K562 (cell line): ENCODE data around the gene MRPS26.

Source experiments
- CHD4 ChIP-seq: fragments of 200-600 bp; sonication (generic); IDR thresholded peaks from 3 replicates; pipeline ENCODE4 v1.6.1; 2012; ENCODE audit warnings: low read depth, mild to moderate bottlenecking, mixed read lengths, low read length, inconsistent platforms; ENCODE audit not compliant: insufficient read depth, insufficient replicate concordance, poor library complexity, severe bottlenecking
- CREB1 ChIP-seq, 2 experiments: sonication (generic) in 1 of 2; formaldehyde crosslinking in 1 of 2; IDR thresholded peaks; 2 replicates each; pipeline versions ENCODE4 v1.6.1 to v1.8.0; 2012 to 2022; ENCODE audit warnings: inconsistent platforms in 1 of 2, mild to moderate bottlenecking in 1 of 2, missing genetic modification reagents in 1 of 2, moderate library complexity in 1 of 2
- MAZ ChIP-seq, 2 experiments: fragments of 450-650 bp in 1 of 2; sonication (generic) in 1 of 2; formaldehyde crosslinking; IDR thresholded peaks in 1 of 2; conservative IDR thresholded peaks in 1 of 2; 2 replicates each; pipeline versions ENCODE4 v1.4.0 to v1.5.0; 2020; ENCODE audit warnings: mild to moderate bottlenecking in 1 of 2, missing genetic modification reagents in 1 of 2
- TCF3 ChIP-seq: sonication (generic); formaldehyde crosslinking; IDR thresholded peaks from 2 replicates; pipeline ENCODE4 v1.4.0; 2020; ENCODE audit warnings: mild to moderate bottlenecking, missing genetic modification reagents
- ZBTB7A ChIP-seq: IDR thresholded peaks from 2 replicates; pipeline ENCODE4 v1.6.1; 2011; ENCODE audit warnings: low read depth, mild to moderate bottlenecking, low read length, moderate library complexity, borderline replicate concordance; ENCODE audit not compliant: control insufficient read depth
- ZC3H11A ChIP-seq: IDR thresholded peaks from 2 replicates; pipeline ENCODE4 v1.6.1; 2012; ENCODE audit warnings: low read depth, low read length, improper control_type of control experiment
- TF ChIP-seq, protein P1 (sequence below): sonication (generic); formaldehyde crosslinking; IDR thresholded peaks from 2 replicates; pipeline ENCODE4 v1.8.1; 2022; ENCODE audit warnings: missing genetic modification reagents
- TF ChIP-seq, protein P2 (sequence below), 3 experiments: IDR thresholded peaks in 2 of 3; conservative IDR thresholded peaks in 1 of 3; 2 replicates each; pipeline ENCODE4 v1.5.1; 2011 to 2012; ENCODE audit warnings: low read length in 3 of 3, mild to moderate bottlenecking in 3 of 3, control low read depth in 2 of 3, improper control_type of control experiment in 1 of 3, inconsistent platforms in 1 of 3, low read depth in 1 of 3, mixed read lengths in 1 of 3, moderate library complexity in 1 of 3; ENCODE audit not compliant: insufficient read depth in 2 of 3
- TF ChIP-seq, protein P3 (sequence below): fragments of 450-650 bp; conservative IDR thresholded peaks from 2 replicates; pipeline ENCODE4 v1.6.1; 2016; ENCODE audit warnings: missing genetic modification characterization, low read depth, mild to moderate bottlenecking, control low read depth, missing compliant biosample characterization

DNA sequence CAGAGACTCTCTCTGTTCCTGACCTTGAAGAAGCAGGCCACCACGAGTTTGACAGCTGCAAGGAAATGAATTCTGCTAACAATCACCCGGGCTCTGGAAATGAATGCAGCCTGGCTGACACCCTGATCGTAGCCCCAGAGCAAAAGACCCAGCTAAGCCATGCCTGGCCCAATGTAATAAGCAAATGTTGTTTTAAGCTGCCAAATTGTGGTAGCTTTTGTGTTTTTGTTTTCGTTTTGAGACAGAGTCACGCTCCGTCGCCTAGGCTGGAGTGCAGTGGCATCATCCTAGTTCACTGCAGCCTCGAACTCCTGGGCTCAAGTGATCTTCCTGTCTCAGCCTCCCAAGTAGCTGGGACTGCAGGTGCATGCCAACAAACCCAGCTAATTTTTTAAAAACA, 22.2 kb downstream of the MRPS26 start:
- TF ChIP-seq, protein P1, sequence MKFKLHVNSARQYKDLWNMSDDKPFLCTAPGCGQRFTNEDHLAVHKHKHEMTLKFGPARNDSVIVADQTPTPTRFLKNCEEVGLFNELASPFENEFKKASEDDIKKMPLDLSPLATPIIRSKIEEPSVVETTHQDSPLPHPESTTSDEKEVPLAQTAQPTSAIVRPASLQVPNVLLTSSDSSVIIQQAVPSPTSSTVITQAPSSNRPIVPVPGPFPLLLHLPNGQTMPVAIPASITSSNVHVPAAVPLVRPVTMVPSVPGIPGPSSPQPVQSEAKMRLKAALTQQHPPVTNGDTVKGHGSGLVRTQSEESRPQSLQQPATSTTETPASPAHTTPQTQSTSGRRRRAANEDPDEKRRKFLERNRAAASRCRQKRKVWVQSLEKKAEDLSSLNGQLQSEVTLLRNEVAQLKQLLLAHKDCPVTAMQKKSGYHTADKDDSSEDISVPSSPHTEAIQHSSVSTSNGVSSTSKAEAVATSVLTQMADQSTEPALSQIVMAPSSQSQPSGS (CRISPR knock-in tag) = no peak
- TF ChIP-seq CREB1 (IDR thresholded peaks at IDR 0.05) (no peak), CREB1 (CRISPR knock-in tag; IDR thresholded peaks at IDR 0.05) (no peak), ZC3H11A (no peak), MAZ (CRISPR knock-in tag; conservative IDR thresholded peaks at IDR 0.05 in 1 of 2, IDR thresholded peaks at IDR 0.05 in 1 of 2) (no peak), ZBTB7A (no peak), CHD4 (no peak), TCF3 (CRISPR knock-in tag) (no peak)
- TF ChIP-seq, protein P2, sequence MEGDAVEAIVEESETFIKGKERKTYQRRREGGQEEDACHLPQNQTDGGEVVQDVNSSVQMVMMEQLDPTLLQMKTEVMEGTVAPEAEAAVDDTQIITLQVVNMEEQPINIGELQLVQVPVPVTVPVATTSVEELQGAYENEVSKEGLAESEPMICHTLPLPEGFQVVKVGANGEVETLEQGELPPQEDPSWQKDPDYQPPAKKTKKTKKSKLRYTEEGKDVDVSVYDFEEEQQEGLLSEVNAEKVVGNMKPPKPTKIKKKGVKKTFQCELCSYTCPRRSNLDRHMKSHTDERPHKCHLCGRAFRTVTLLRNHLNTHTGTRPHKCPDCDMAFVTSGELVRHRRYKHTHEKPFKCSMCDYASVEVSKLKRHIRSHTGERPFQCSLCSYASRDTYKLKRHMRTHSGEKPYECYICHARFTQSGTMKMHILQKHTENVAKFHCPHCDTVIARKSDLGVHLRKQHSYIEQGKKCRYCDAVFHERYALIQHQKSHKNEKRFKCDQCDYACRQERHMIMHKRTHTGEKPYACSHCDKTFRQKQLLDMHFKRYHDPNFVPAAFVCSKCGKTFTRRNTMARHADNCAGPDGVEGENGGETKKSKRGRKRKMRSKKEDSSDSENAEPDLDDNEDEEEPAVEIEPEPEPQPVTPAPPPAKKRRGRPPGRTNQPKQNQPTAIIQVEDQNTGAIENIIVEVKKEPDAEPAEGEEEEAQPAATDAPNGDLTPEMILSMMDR (IDR thresholded peaks at IDR 0.05 in 2 of 3, conservative IDR thresholded peaks at IDR 0.05 in 1 of 3; ENCODE audit: insufficient read depth in 2 of 3, low read depth in 1 of 3, low read length in 3 of 3) = no peak
- TF ChIP-seq, protein P3, sequence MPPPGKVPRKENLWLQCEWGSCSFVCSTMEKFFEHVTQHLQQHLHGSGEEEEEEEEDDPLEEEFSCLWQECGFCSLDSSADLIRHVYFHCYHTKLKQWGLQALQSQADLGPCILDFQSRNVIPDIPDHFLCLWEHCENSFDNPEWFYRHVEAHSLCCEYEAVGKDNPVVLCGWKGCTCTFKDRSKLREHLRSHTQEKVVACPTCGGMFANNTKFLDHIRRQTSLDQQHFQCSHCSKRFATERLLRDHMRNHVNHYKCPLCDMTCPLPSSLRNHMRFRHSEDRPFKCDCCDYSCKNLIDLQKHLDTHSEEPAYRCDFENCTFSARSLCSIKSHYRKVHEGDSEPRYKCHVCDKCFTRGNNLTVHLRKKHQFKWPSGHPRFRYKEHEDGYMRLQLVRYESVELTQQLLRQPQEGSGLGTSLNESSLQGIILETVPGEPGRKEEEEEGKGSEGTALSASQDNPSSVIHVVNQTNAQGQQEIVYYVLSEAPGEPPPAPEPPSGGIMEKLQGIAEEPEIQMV (tag) = no peak
